ENCODE measurements around the gene ZDHHC8.

The ZDHHC8 gene

GRCh38 chr22:20131597-20131858, at the start of gene ZDHHC8:
Gene ZDHHC8 (plus strand): TSS chr22:20131804. CDS start chr22:20131948, 144 bp downstream.
- DNase-seq, result no peak

- no peak for DNase-seq
Observed at GRCh38 chr22:20083157-20083890, 48.3 kb upstream of the ZDHHC8 start.

GRCh38 chr22:20083891-20084546, 47.6 kb upstream of the ZDHHC8 start:
- no peak for DNase-seq

GRCh38 chr22:20084547-20085413, 46.8 kb upstream of the ZDHHC8 start:
- DNase-seq, result peak; percentile 2

GRCh38 chr22:20085651-20086050, 46.0 kb upstream of the ZDHHC8 start:
- no peak for DNase-seq

- DNase-seq, result no peak
Observed at GRCh38 chr22:20086101-20086599, 45.5 kb upstream of the ZDHHC8 start.

- DNase-seq, result no peak
Observed at GRCh38 chr22:20086763-20087162, 44.8 kb upstream of the ZDHHC8 start.

GRCh38 chr22:20087319-20088262, 44.0 kb upstream of the ZDHHC8 start:
- DNase-seq, result no peak

- DNase-seq, result no peak
Observed at GRCh38 chr22:20088263-20088648, 43.3 kb upstream of the ZDHHC8 start.

- DNase-seq, result no peak
Observed at GRCh38 chr22:20089226-20089976, 42.2 kb upstream of the ZDHHC8 start.

GRCh38 chr22:20089977-20090729, 41.5 kb upstream of the ZDHHC8 start:
- no peak for DNase-seq

- DNase-seq, result no peak
Observed at GRCh38 chr22:20090730-20091240, 40.8 kb upstream of the ZDHHC8 start.

- no peak for DNase-seq
Observed at GRCh38 chr22:20091690-20092476, 39.7 kb upstream of the ZDHHC8 start.

- no peak for DNase-seq
Observed at GRCh38 chr22:20092477-20092854, 39.1 kb upstream of the ZDHHC8 start.

- DNase-seq, result no peak
Observed at GRCh38 chr22:20093418-20094196, 38.0 kb upstream of the ZDHHC8 start.

GRCh38 chr22:20094197-20094807, 37.3 kb upstream of the ZDHHC8 start:
- no peak for DNase-seq

GRCh38 chr22:20095521-20095920, 36.1 kb upstream of the ZDHHC8 start:
- DNase-seq, result no peak

- no peak for DNase-seq
Observed at GRCh38 chr22:20096574-20097420, 34.8 kb upstream of the ZDHHC8 start.
